ENCODE data around the gene GRIN3B. TPM values are rescaled to one million over a fixed set of nuclear protein-coding genes. Genes with fewer than 3 reads are reported as not detected.

Gene GRIN3B
- total and polyA plus RNA-seq, 9 of the 15 experiments (the other 6 are each of a cell fraction or from before 2014, with no cell fraction given): 0.06 to 0.95 (median 0.19) TPM; not detected in 6

- TF ChIP-seq PRPF4 (IDR thresholded peaks at IDR 0.05; ENCODE audit: insufficient read depth, low read depth, low read length, poor library complexity, severe bottlenecking) (no peak), ZNF449 (CRISPR knock-in tag; IDR thresholded peaks at IDR 0.05) (no peak), HMG20B (CRISPR knock-in tag; IDR thresholded peaks at IDR 0.05) (no peak), ZNF778 (CRISPR knock-in tag; IDR thresholded peaks at IDR 0.05) (no peak), ZNF140 (CRISPR knock-in tag; IDR thresholded peaks at IDR 0.05) (no peak), ZBTB26 (CRISPR knock-in tag; IDR thresholded peaks at IDR 0.05) (no peak), ZNF3 (CRISPR knock-in tag; IDR thresholded peaks at IDR 0.05) (no peak), FIP1L1 (IDR thresholded peaks at IDR 0.05; ENCODE audit: low read depth, low read length, poor library complexity, severe bottlenecking) (no peak), ZNF699 (CRISPR knock-in tag; IDR thresholded peaks at IDR 0.05; ENCODE audit: insufficient replicate concordance) (no peak), USF2 (CRISPR knock-in tag; IDR thresholded peaks at IDR 0.05) (no peak), FOXO4 (CRISPR knock-in tag; IDR thresholded peaks at IDR 0.05) (no peak), ELF4 (CRISPR knock-in tag; IDR thresholded peaks at IDR 0.05) (no peak), CREB1 (IDR thresholded peaks at IDR 0.05) (peak; percentile 35; the same call in 1 of the 2 replicates), CREB1 (CRISPR knock-in tag; IDR thresholded peaks at IDR 0.05) (no peak; the same call in 1 of the 2 replicates), TFE3 (CRISPR knock-in tag; IDR thresholded peaks at IDR 0.05) (no peak), TBL1XR1 (IDR thresholded peaks at IDR 0.05; ENCODE audit: low read length in 2 of 2) (peak in 1 of 2 experiments; percentile 52; a peak in 2 of 4 replicates), MXD1 (CRISPR knock-in tag; IDR thresholded peaks at IDR 0.05; ENCODE audit: borderline replicate concordance, poor library complexity, severe bottlenecking) (no peak), ZNF436 (CRISPR knock-in tag; IDR thresholded peaks at IDR 0.05) (no peak), ETV5 (CRISPR knock-in tag; IDR thresholded peaks at IDR 0.05; ENCODE audit: low read depth) (0 out of 2 replicates have a peak, but pooled peaks have one; percentile 52), ZNF239 (CRISPR knock-in tag; IDR thresholded peaks at IDR 0.05) (no peak)
These were observed 40.5 kb downstream of the GRIN3B start (continued) for GRCh38 chr19:1040476-1041271.

Measured in K562 (cell line).